SK-N-SH treated with all-trans-retinoic acid at 6 μM for 48 hours (cell line): Measurements from ENCODE around the gene SLC22A16.

Experiments used
- BACH2 ChIP-seq: fragments of 250-450 bp; sonication (Bioruptor Pico); IDR thresholded peaks from 2 replicates; pipeline ENCODE4 v1.9.0; 2021; ENCODE audit warnings: mild to moderate bottlenecking, borderline replicate concordance
- ESRRG ChIP-seq: fragments of 250-450 bp; sonication (Bioruptor Pico); IDR thresholded peaks from 2 replicates; pipeline ENCODE4 v1.6.1; 2021; ENCODE audit warnings: mild to moderate bottlenecking
- ISL1 ChIP-seq: fragments of 250-450 bp; sonication (Bioruptor Pico); IDR thresholded peaks from 2 replicates; pipeline ENCODE4 v2.1.2; 2022; ENCODE audit warnings: mild to moderate bottlenecking, moderate library complexity
- RARB ChIP-seq: fragments of 250-450 bp; sonication (Bioruptor Pico); IDR thresholded peaks from 2 replicates; pipeline ENCODE4 v1.8.0; 2021; ENCODE audit warnings: mild to moderate bottlenecking, moderate library complexity
- ZNF70 ChIP-seq: fragments of 450-650 bp; formaldehyde crosslinking; IDR thresholded peaks from 2 replicates; pipeline ENCODE4 v1.5.0; 2020; ENCODE audit warnings: mild to moderate bottlenecking, moderate library complexity
- TF ChIP-seq, protein P1 (sequence below): fragments of 250-450 bp; sonication (Bioruptor Pico); IDR thresholded peaks from 2 replicates; pipeline ENCODE4 v1.5.1; 2020; ENCODE audit warnings: low read depth, mild to moderate bottlenecking, moderate library complexity

GRCh38 chr6:110434961-110435602, 41.3 kb downstream of the SLC22A16 start:
- no peak for TF ChIP-seq BACH2 (CRISPR knock-in tag)
- TF ChIP-seq ZNF70 = no peak
- no peak for TF ChIP-seq RARB (CRISPR knock-in tag)
- no peak for TF ChIP-seq ESRRG (CRISPR knock-in tag)
- TF ChIP-seq ISL1 (CRISPR knock-in tag) = no peak
- TF ChIP-seq, protein P1, sequence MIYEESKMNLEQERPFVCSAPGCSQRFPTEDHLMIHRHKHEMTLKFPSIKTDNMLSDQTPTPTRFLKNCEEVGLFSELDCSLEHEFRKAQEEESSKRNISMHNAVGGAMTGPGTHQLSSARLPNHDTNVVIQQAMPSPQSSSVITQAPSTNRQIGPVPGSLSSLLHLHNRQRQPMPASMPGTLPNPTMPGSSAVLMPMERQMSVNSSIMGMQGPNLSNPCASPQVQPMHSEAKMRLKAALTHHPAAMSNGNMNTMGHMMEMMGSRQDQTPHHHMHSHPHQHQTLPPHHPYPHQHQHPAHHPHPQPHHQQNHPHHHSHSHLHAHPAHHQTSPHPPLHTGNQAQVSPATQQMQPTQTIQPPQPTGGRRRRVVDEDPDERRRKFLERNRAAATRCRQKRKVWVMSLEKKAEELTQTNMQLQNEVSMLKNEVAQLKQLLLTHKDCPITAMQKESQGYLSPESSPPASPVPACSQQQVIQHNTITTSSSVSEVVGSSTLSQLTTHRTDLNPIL = no peak
